Measurements from ENCODE around the gene JDP2.

JDP2 gene

DNA sequence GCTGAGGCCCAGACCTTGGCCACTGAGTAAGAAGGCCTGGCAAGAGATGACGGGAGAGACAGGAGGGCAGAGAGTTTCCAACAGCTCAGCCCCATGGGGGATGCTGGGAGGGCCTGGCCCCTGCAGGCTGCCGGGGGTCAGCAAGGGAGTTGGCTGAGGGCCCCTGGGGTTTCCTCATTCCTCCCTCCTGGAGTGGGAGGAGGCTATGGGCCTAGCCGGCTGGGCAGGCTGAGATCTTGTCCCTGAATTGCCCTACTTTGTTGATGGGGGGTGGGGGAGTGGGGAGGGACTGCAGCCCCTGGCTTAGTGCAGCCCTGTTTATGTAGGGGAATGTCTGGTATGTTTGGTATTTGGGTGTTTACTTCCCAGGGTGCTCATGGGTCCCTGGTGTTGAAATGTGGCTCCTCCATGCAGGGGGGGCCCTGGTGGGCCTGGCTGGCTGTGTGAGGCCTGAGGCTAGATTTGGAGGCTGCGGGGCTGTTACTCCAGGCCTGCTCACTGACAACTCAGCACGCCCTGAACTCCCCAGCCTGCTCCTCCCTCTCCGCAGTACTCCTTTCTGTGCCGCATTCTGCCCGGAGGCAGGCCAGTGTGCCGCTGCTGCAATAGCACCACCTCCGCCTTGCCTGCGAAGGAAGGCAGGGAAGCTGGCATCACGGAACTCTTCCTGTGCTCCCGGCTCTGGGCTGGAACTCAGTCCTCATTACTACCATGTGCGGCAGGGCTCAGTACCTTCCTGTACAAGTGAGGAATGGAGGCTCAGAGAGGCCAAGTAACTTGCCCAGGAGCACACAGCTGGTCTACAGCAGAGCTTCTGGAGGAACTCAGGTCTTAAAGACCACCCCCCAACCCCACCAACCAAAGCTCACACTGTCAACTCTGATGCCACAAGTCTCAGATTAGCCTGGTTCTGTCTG, 25.3 kb downstream of the JDP2 start:
- Histone ChIP-seq H3K4me3 (ENCODE audit: insufficient read depth, low read depth, low read length, poor library complexity, severe bottlenecking) (no peak overlapping the region), H3K4me1 (ENCODE audit: control insufficient read depth, insufficient read depth, low read length, poor library complexity, severe bottlenecking) (no peaks in the 10 kb centered on the region), H3K36me3 (ENCODE audit: control insufficient read depth, insufficient read depth, low read length) (no peaks in the 10 kb centered on the region), H3K27me3 (replicated peaks; ENCODE audit: control insufficient read depth, insufficient read depth, low read length, poor library complexity, severe bottlenecking) (no peaks in the 10 kb centered on the region), H3K9me3 (ENCODE audit: control insufficient read depth, low read length) (no peaks in the 10 kb centered on the region), H3K27ac (ENCODE audit: insufficient read depth, low read length, poor library complexity, severe bottlenecking) (no peak overlapping the region)
- DNase-seq = no peak

DNA sequence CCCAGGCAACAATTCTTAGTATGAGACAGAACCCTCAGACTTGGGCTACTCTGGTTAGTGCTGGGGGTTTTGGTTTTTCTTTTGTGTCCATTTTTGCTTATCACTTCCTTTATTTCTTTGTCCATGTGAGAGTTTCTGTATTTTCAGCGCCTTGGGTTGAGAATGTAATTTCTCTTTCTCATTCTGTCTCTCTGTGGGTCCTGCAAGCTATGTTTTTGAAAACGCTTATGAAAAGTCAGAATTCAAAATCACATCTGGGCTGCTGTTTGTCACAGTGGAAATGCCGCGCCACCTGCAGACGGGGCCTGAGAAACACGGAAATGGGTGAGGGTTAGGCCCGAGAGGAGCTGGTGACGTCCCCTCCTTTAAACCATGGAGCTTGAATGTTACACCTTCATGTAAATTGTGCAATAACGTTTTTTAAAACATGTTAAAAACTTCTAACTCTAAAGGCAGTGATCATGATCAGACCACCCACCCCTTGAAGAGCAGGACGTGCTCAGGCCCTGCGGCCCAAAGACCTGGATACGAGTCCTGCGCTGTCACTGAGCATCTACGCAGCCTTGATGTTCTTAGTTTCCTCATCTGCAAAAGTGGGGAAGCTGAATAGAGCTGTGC, 26.1 kb downstream of the JDP2 start:
- Histone ChIP-seq H3K27ac (ENCODE audit: insufficient read depth, low read length, poor library complexity, severe bottlenecking) (no peak overlapping the region), H3K4me1 (ENCODE audit: control insufficient read depth, insufficient read depth, low read length, poor library complexity, severe bottlenecking) (no peaks in the 10 kb centered on the region), H3K27me3 (replicated peaks; ENCODE audit: control insufficient read depth, insufficient read depth, low read length, poor library complexity, severe bottlenecking) (no peaks in the 10 kb centered on the region), H3K9me3 (ENCODE audit: control insufficient read depth, low read length) (no peaks in the 10 kb centered on the region), H3K4me3 (ENCODE audit: insufficient read depth, low read depth, low read length, poor library complexity, severe bottlenecking) (no peak overlapping the region), H3K36me3 (ENCODE audit: control insufficient read depth, insufficient read depth, low read length) (no peaks in the 10 kb centered on the region)
- DNase-seq = no peak

DNA sequence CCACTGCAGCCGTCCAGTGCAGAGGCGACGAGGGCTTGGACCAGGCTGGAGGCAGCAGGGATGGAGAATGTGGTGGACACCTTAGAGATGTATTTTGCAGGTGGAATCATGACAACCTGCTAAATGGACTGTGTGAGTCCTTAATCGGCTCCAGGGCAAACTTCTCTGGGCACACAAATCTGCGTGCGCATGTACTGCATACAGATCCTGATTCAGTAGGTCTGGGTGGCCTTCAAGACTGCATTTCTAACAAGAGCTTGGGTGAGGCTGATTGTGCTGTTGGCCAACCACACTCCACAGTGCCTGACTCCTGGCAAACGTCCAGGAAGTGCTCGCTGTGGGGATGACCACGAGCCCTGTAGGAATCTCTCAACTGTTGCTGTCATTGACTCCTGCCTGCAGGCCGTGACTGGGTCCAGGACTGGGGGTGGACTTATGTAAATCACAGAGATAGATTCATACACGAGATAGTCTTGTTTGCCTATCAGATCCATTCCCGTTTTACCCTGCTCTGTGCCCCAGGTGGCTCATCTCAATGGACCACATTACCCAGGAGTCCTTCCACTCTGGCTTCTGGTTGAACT, 27.2 kb downstream of the JDP2 start:
- H3K4me3 ChIP-seq (ENCODE audit: insufficient read depth, low read depth, low read length, poor library complexity, severe bottlenecking) = no peak overlapping the region
- no peak for DNase-seq
- no peaks in the 10 kb centered on the region for H3K9me3 ChIP-seq (ENCODE audit: control insufficient read depth, low read length)
- H3K27ac ChIP-seq (ENCODE audit: insufficient read depth, low read length, poor library complexity, severe bottlenecking) = no peak overlapping the region
- H3K4me1 ChIP-seq (ENCODE audit: control insufficient read depth, insufficient read depth, low read length, poor library complexity, severe bottlenecking) = no peaks in the 10 kb centered on the region
- no peaks in the 10 kb centered on the region for H3K27me3 ChIP-seq (replicated peaks; ENCODE audit: control insufficient read depth, insufficient read depth, low read length, poor library complexity, severe bottlenecking)
- no peaks in the 10 kb centered on the region for H3K36me3 ChIP-seq (ENCODE audit: control insufficient read depth, insufficient read depth, low read length)

DNA sequence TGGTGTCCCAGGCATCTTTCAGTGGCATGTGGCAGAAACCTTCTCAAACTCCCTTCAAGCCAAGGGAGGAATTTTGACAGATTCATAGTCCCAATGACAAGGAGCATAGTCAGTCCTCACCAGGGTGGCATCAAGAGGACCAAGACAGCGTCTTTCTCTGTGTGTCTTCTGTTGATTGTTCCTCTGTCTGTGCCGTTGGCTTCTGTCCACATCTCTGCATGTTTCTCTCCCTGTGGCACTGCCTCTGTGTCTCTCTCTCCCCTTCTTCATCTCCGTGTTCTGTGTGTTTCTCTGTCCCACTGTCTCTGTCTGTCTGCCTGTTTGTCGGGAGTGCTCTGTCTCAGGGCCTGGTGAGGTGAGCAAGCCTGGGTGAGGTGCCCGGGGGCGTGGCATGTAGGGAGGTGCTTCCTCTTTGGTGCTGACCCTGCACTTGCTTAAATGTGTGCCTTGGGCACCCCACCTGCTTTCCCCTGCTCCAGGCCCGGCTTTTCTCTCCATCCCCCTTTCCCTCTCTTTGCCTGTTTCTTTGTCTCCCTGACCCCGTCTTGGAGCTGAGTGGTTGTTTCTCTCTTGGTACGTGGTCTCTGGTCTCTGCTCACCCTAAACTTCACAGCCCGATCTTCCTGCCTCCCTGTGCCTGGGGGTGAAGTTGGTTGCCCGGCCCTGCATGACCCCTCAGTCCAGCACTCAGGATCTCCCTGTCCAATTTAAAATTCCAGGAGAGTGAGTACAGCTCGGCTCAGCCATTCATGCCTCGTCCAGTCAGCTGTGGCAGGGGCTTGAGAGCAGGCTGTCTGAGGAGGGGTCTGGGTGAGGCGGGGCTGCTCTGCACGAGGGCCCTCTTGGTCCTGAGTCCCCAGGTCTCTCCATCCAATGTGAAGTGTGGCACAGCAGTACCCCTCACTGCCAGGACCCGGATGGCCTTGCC, 28.5 kb downstream of the JDP2 start:
- Histone ChIP-seq H3K4me3 (ENCODE audit: insufficient read depth, low read depth, low read length, poor library complexity, severe bottlenecking) (no peak overlapping the region), H3K27ac (ENCODE audit: insufficient read depth, low read length, poor library complexity, severe bottlenecking) (no peak overlapping the region), H3K36me3 (ENCODE audit: control insufficient read depth, insufficient read depth, low read length) (no peaks in the 10 kb centered on the region), H3K9me3 (ENCODE audit: control insufficient read depth, low read length) (no peaks in the 10 kb centered on the region), H3K27me3 (replicated peaks; ENCODE audit: control insufficient read depth, insufficient read depth, low read length, poor library complexity, severe bottlenecking) (no peaks in the 10 kb centered on the region), H3K4me1 (ENCODE audit: control insufficient read depth, insufficient read depth, low read length, poor library complexity, severe bottlenecking) (no peaks in the 10 kb centered on the region)
- no peak for DNase-seq

DNA sequence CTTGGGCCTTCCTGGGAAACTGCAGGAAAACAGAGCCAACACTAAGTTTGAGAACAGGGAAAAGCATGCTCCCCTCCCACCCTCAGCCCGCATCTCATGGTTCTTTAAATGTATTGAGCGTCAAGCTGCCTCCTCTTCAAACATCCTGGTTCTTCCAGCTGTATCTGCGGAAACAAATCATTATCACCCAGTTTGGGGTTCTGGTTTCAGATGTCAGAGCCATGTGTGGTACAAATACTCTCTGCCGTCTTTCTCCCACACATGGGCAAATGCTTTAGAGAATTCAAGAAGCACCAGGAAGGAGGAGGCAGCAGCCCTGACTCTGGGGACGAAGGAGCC, 29.1 kb downstream of the JDP2 start:
- no peaks in the 10 kb centered on the region for H3K9me3 ChIP-seq (ENCODE audit: control insufficient read depth, low read length)
- no peaks in the 10 kb centered on the region for H3K27me3 ChIP-seq (replicated peaks; ENCODE audit: control insufficient read depth, insufficient read depth, low read length, poor library complexity, severe bottlenecking)
- H3K4me1 ChIP-seq (ENCODE audit: control insufficient read depth, insufficient read depth, low read length, poor library complexity, severe bottlenecking) = no peaks in the 10 kb centered on the region
- H3K36me3 ChIP-seq (ENCODE audit: control insufficient read depth, insufficient read depth, low read length) = no peaks in the 10 kb centered on the region
- no peak overlapping the region for H3K4me3 ChIP-seq (ENCODE audit: insufficient read depth, low read depth, low read length, poor library complexity, severe bottlenecking)
- DNase-seq = no peak
- H3K27ac ChIP-seq (ENCODE audit: insufficient read depth, low read length, poor library complexity, severe bottlenecking) = no peak overlapping the region

DNA sequence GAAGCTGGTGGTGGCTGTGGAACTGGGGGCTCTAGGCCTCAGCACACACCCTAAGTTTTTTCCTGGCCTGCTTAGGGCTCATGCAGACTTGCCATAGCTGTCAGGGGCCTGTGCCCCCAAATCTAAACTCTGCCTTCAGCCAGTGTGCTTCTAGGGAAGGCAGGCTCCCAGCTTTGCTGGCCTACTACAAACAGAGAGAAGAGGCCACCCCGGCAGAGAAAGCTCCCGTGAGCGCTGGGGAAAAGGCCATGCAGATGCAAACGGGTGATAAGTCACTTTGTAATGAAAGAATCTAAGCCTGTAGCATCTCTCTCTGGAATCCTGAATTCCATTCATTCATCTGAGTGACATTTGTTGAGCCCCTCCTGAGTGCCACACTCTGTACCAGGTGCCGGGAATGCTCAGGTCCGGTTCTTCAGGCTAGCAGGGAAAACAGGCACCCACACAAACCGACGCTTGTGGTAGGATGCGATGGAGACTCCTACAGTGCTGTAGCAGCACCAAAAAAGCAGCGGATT, 29.9 kb downstream of the JDP2 start:
- H3K4me3 ChIP-seq (ENCODE audit: insufficient read depth, low read depth, low read length, poor library complexity, severe bottlenecking) = no peak overlapping the region
- no peak overlapping the region for H3K27ac ChIP-seq (ENCODE audit: insufficient read depth, low read length, poor library complexity, severe bottlenecking)
- no peak for DNase-seq
- H3K4me1 ChIP-seq (ENCODE audit: control insufficient read depth, insufficient read depth, low read length, poor library complexity, severe bottlenecking) = no peaks in the 10 kb centered on the region
- no peaks in the 10 kb centered on the region for H3K27me3 ChIP-seq (replicated peaks; ENCODE audit: control insufficient read depth, insufficient read depth, low read length, poor library complexity, severe bottlenecking)
- H3K36me3 ChIP-seq (ENCODE audit: control insufficient read depth, insufficient read depth, low read length) = no peaks in the 10 kb centered on the region
- no peaks in the 10 kb centered on the region for H3K9me3 ChIP-seq (ENCODE audit: control insufficient read depth, low read length)

DNA sequence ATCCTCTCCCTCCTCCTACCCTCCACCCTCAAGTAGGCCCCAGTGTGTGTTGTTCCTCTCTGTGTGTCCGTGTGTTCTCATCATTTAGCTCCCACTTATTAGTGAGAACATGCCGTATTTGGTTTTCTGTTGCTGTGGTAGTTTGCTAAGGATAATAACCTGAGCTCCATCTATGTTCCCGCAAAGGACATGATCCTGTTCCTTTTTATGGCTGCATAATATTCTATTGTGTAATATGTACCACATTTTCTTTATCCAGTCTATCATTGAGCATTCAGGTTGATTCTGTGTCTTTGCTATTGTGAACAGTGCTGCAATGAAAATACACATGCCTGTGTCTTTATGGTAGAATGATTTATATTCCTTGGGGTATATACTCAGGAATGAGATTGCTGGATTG, 30.5 kb downstream of the JDP2 start:
- H3K27ac ChIP-seq (ENCODE audit: insufficient read depth, low read length, poor library complexity, severe bottlenecking) = no peak overlapping the region
- no peaks in the 10 kb centered on the region for H3K9me3 ChIP-seq (ENCODE audit: control insufficient read depth, low read length)
- no peaks in the 10 kb centered on the region for H3K27me3 ChIP-seq (replicated peaks; ENCODE audit: control insufficient read depth, insufficient read depth, low read length, poor library complexity, severe bottlenecking)
- H3K4me1 ChIP-seq (ENCODE audit: control insufficient read depth, insufficient read depth, low read length, poor library complexity, severe bottlenecking) = no peaks in the 10 kb centered on the region
- no peak for DNase-seq
- H3K4me3 ChIP-seq (ENCODE audit: insufficient read depth, low read depth, low read length, poor library complexity, severe bottlenecking) = no peak overlapping the region
- no peaks in the 10 kb centered on the region for H3K36me3 ChIP-seq (ENCODE audit: control insufficient read depth, insufficient read depth, low read length)

DNA sequence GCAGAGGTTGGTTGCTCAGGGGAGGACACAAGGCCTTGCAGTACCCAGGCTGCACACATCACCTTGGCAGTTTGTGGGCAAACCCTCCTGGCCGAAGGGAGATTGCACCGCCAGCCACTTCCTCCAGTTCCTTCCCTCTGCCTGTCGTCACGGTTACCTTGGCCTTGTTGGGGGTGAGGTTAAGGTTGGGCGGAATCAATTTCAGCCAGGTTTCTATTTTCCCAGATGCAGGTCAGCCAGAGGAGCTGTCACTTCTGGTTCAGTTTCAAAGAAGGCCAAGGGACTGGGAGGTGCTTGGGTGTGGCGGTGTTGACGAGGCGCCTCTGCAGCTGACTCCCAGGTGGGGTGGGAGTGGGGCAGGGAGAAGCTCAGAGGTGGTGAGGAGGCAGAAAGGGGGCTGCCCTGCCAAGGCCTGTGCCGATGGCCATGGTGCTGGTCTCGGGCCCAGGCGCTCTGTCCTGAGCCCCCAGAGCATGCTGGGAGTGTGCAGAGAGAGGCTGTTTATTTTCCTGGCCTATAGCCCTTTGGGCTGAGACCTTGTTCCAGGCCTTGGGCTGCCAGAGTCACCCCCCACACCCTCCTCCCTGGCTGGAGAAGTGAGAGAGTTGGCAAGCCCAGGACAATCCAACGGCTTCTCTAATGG, 31.4 kb downstream of the JDP2 start:
- no peak for DNase-seq
- Histone ChIP-seq H3K27ac (ENCODE audit: insufficient read depth, low read length, poor library complexity, severe bottlenecking) (no peak overlapping the region), H3K4me3 (ENCODE audit: insufficient read depth, low read depth, low read length, poor library complexity, severe bottlenecking) (no peak overlapping the region)

DNA sequence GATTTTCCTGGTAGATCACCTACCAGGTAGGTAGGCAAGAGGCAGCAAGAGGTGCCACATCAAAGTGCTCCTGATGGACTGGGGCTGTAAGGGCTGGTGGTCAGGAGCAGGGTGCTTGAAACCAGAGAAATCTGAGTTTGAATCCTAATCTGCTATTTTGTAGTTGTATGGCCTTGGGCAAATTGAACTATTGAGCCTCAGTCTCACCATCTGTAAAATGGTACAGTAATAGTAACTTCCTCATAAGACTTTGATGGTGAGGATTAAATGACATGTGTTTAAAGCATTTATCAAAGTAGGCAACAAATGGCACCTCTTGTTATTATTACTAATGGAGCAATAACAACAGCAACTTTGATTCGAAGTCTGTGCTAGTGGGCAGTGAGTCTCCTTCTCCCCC, 32.0 kb downstream of the JDP2 start:
- H3K27ac ChIP-seq (ENCODE audit: insufficient read depth, low read length, poor library complexity, severe bottlenecking) = no peak overlapping the region
- no peaks in the 10 kb centered on the region for H3K9me3 ChIP-seq (ENCODE audit: control insufficient read depth, low read length)
- H3K27me3 ChIP-seq (replicated peaks; ENCODE audit: control insufficient read depth, insufficient read depth, low read length, poor library complexity, severe bottlenecking) = no peaks in the 10 kb centered on the region
- H3K36me3 ChIP-seq (ENCODE audit: control insufficient read depth, insufficient read depth, low read length) = no peaks in the 10 kb centered on the region
- DNase-seq = no peak
- H3K4me3 ChIP-seq (ENCODE audit: insufficient read depth, low read depth, low read length, poor library complexity, severe bottlenecking) = no peak overlapping the region
- H3K4me1 ChIP-seq (ENCODE audit: control insufficient read depth, insufficient read depth, low read length, poor library complexity, severe bottlenecking) = no peaks in the 10 kb centered on the region

More for the DNA sequence above, 31.4 kb downstream of the JDP2 start:
- Histone ChIP-seq H3K9me3 (ENCODE audit: control insufficient read depth, low read length) (no peaks in the 10 kb centered on the region), H3K4me1 (ENCODE audit: control insufficient read depth, insufficient read depth, low read length, poor library complexity, severe bottlenecking) (no peaks in the 10 kb centered on the region), H3K36me3 (ENCODE audit: control insufficient read depth, insufficient read depth, low read length) (no peaks in the 10 kb centered on the region), H3K27me3 (replicated peaks; ENCODE audit: control insufficient read depth, insufficient read depth, low read length, poor library complexity, severe bottlenecking) (no peaks in the 10 kb centered on the region)
